GM18909 (cell line): ENCODE measurements around the gene PLD2.
"Not testable (repeated sequence)": the region's sequence is repeated elsewhere in the genome, so short reads cannot be mapped to it uniquely, and the experiment has no call there.

Source experiments
- ATAC-seq: cut with Tn5 transposase; IDR thresholded peaks from one replicate; pipeline ENCODE4 v1.9.1; 2021; ENCODE audit warnings: mild to moderate bottlenecking; ENCODE audit not compliant: unreplicated experiment, poor library complexity

PLD2 gene

DNA sequence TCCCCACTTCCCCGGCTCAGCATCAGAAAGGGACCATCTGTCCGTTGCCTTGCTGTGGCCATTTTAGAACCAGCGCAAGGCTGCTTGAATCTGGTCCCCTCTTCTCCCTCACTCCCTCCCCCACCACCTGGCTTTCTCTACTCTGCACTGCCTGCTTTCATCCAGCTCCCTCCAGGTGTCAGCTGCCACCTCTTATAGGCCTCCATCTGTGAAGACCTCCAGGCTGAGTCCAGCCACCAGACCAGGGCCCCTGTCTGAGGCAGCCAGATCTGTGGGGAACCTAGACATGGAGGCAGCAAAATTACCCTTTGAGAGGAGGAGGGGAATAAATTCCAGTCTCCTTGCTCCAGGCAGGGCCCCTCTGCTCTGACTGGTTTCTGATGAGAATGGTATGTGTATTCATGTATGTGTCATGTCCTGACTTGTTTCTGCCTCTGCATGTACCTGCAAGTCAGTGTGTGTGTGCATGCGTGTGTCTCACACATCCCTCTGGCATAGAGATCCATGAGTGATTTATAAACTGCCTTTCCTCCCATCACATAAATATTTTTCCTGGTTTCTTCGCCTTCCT lies 47.2 kb downstream of the PLD2 start:
- ATAC-seq = no peak

DNA sequence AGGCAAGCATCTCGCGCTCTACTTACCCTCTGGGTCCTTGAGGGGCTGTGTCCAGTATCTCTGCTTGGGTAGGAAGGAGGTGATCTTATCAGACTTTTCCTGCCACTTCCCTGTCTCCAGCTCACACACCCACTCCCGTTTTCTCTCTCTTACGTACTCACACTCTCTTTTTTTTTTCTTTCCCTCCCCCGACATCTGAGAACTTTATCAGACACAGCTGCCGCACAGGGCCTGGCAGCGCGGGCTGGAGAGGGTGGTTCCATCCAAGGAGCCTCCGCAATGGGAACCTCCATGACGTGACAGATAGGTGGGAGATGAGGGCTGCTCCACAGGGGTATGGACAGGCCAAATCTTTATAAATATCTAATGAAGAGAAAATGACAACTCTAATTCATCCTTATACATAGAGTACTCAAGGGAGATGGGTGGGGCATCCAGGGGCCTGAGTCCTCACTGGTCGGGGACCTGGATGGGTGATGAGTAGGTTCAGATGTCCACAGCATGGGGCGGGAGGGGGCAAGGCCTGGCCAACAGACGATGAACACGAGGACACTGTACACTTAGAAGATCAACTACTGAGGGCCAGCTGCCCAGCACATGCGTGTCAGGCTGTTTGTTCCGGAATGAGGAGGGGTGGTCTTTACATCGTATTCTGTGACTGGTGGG lies 49.5 kb downstream of the PLD2 start:
- ATAC-seq = no peak

DNA sequence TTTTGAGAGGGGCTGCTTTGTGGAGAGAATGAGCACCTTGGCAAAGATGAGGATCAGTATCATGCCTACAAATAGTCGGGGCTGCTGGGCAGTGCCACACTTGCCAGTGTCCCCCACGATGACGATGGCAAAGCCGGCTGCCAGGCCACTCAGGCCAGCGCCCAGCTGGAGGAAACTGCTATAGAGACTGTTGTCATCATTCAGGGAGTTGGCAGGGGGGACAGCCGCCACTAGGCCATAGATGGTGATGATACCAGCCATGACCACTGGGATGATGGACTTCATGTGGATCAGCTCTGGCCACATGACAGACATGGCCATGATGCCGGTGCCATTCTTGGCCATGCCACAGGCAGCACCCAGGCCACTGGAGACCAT lies 50.0 kb downstream of the PLD2 start:
- ATAC-seq = no peak

- ATAC-seq = not testable (repeated sequence)
Observed at GRCh38 chr17:4857347-4857746, 50.4 kb downstream of the PLD2 start.

DNA sequence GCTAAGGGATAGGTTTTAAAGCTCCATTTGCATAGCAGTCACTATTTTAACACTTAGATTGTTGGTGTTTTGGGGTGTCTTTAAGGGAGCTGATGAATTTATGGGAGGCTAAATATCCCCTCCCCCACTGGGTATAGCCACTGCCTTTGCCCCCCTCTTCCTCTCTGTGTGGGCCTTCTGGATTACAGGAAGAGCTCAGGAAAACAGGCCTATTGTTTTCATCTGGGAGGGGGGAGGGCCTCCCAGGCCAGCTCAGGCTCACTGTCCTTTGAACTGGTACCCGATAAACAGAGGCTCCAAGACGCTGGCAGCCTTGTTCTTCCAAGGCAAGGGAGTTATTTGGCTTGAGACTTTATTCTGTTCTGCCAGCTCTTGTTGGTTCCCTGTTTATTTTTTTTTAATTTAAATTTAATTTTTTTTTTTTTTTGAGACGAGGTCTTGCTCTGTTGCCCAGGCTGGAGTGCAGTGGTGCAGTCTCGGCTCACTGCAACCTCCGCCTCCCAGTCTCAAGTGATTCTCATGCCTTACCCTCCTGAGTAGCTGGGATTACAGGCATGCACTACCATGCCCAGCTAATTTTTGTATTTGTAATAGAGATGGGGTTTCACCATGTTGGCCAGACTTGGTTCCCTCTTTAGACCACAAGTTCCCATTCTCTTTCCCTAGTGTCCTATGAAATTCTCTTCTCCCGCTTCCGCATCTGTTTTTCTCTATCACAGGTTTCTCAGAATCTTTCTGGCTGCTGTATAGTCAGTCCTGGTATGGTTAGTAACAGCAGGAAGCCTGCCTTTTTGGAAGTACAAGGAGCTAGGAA lies 51.3 kb downstream of the PLD2 start:
- no peak for ATAC-seq

- ATAC-seq = no peak
Observed at GRCh38 chr17:4858882-4859260, 51.9 kb downstream of the PLD2 start.

- ATAC-seq = no peak
Observed at GRCh38 chr17:4859816-4860625, 53.1 kb downstream of the PLD2 start.

GRCh38 chr17:4860651-4861050 lies 53.7 kb downstream of the PLD2 start:
- no peak for ATAC-seq

- ATAC-seq = no peak
Observed at GRCh38 chr17:4861052-4861451, 54.1 kb downstream of the PLD2 start.

DNA sequence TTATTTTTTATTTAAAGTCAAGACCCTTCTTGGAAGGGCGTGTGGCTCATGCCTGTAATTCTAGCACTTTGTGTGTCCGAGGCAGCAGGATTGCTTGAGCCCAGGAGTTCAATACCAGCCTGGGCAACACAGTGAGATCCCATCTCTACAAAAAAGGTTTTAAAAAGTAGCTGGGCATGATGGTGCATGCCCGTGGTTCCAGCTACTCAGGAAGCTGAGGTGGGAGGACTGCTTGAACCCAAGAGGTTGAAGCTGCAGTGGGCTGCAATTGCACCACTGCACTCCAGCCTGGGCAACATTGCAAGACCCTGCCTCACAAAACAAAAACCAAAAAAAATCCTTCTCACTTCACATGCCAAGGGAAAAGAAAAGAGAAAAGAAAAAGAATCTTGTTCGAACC lies 55.8 kb downstream of the PLD2 start:
- ATAC-seq = no peak

- no peak for ATAC-seq
Observed at GRCh38 chr17:4863321-4863720, 56.4 kb downstream of the PLD2 start.

- not testable (repeated sequence) for ATAC-seq
Observed at GRCh38 chr17:4867535-4867934, 60.6 kb downstream of the PLD2 start.

GRCh38 chr17:4869058-4869998 lies 62.4 kb downstream of the PLD2 start:
- not testable (repeated sequence) for ATAC-seq

DNA sequence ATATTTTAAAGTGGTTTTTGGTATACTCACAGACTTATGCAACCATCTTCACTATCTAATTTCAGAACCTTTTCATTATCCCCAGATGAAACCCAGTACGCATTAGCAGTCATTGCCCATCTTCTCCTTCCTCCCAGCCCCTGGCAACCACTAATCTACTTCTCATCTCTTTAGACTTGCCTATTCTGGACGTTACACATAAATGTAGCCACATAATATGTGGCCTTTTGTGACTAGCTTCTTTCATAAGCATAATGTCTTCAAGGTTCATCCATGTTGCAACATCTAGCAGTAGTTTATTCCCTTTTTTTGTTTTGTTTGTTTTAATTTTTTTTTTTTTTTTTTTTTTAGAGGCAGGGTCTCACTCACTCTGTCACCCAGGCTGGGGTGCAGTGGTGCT lies 63.9 kb downstream of the PLD2 start:
- no peak for ATAC-seq

DNA sequence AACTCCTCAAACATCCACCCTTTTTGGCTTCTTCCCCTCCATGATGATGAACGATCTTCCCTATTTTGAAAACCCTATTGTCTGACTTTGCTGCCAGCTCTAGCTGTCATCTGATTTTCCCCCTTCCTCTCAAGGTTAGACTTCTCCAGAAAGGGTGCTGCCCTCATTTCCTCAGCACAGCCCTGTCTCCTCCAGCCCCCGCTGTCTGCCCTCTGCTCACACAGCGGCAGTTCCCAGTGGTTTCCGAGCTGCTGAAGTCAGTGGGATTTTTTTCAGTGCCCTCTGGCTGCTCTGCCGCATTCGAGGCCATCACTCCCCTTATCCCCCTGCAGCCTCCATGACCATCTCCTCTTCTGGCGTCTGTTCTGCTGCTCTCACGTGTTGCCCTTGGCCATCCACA lies 65.8 kb downstream of the PLD2 start:
- no peak for ATAC-seq
